Smooth muscle cell (in vitro differentiated cells): ENCODE measurements around the gene BMP6. TPM values are rescaled to one million over a fixed set of nuclear protein-coding genes. Genes with fewer than 3 reads are reported as not detected.
"Not testable (repeated sequence)": the region's sequence is repeated elsewhere in the genome, so short reads cannot be mapped to it uniquely, and the experiment has no call there.

Experiments used
- DNase-seq: peaks from one replicate; lab custom pipeline; 2025; ENCODE audit not compliant: unreplicated experiment; lab: John Stamatoyannopoulos, UW
- H2AFZ ChIP-seq: fragments of 200-600 bp; sonication (generic); 2 replicates; pipeline ENCODE4 v1.6.0; 2016; ENCODE audit warnings: antibody characterized with exemption, low read depth, mild to moderate bottlenecking
- H3F3A ChIP-seq: fragments of 200-600 bp; sonication (generic); 2 replicates; pipeline ENCODE4 v1.6.0; 2017; ENCODE audit warnings: antibody characterized with exemption, low read depth
- H3K27ac ChIP-seq: fragments of 200-600 bp; sonication (generic); 2 replicates; pipeline ENCODE4 v1.5.1; 2016; ENCODE audit warnings: low read depth, mild to moderate bottlenecking
- H3K27me3 ChIP-seq: fragments of 200-600 bp; sonication (generic); 2 replicates; pipeline ENCODE4 v1.6.1; 2016; ENCODE audit warnings: low read depth, mild to moderate bottlenecking
- H3K36me3 ChIP-seq: fragments of 200-600 bp; sonication (generic); 2 replicates; pipeline ENCODE4 v1.5.1; 2016; ENCODE audit warnings: low read depth
- H3K4me1 ChIP-seq: fragments of 200-600 bp; sonication (generic); 2 replicates; pipeline ENCODE4 v1.5.1; 2016; ENCODE audit warnings: low read depth
- H3K4me2 ChIP-seq: fragments of 200-600 bp; sonication (generic); 2 replicates; pipeline ENCODE4 v1.6.0; 2016; ENCODE audit warnings: mild to moderate bottlenecking
- H3K4me3 ChIP-seq: fragments of 200-600 bp; sonication (generic); 2 replicates; pipeline ENCODE4 v1.5.1; 2016; ENCODE audit warnings: mild to moderate bottlenecking
- H3K79me2 ChIP-seq: fragments of 200-600 bp; sonication (generic); 2 replicates; pipeline ENCODE4 v1.6.0; 2016; ENCODE audit warnings: low read depth, mild to moderate bottlenecking
- H3K9ac ChIP-seq: fragments of 200-600 bp; sonication (generic); 2 replicates; pipeline ENCODE4 v1.6.0; 2016; ENCODE audit warnings: low read depth
- H3K9me3 ChIP-seq: fragments of 200-600 bp; sonication (generic); replicated peaks from 2 replicates; pipeline ENCODE4 v1.5.1; 2016; ENCODE audit warnings: low read depth
- H4K20me1 ChIP-seq: fragments of 200-600 bp; sonication (generic); 2 replicates; pipeline ENCODE4 v1.6.0; 2016; ENCODE audit warnings: low read depth
- CTCF ChIP-seq: fragments of 200-600 bp; sonication (generic); IDR thresholded peaks from 2 replicates; pipeline ENCODE4 v1.5.1; 2017; ENCODE audit warnings: borderline replicate concordance, mild to moderate bottlenecking, antibody characterized with exemption; ENCODE audit not compliant: insufficient read depth, poor library complexity, severe bottlenecking
- WGBS: methylation state at CpG from one replicate; pipeline ENCODE4 v1.1.7; 2016; ENCODE audit warnings: low lambda C conversion rate; 5-methylcytosine and 5-hydroxymethylcytosine counted together
- polyA plus RNA-seq: library from polyadenylated mRNA; unstranded; fragments of >200 nt; fragmentation: Nextera tagmentation; extraction: Ambion mirVana; gene quantifications from 2 replicates; pipeline ENCODE4 v1.2.1, GENCODE V29; 2016
- total RNA-seq: library from RNA; depleted of rRNA; stranded (reverse); fragments of >200 nt; gene quantifications from 2 replicates; pipeline ENCODE4 v1.2.3, GENCODE V29; 2014

The BMP6 gene
- total and polyA plus RNA-seq, 2 experiments from 2014 or later, result 14.5 to 17.0 TPM

GRCh38 chr6:7887278-7887991 is 161.5 kb downstream of the BMP6 start:
- Histone ChIP-seq H2AFZ (no peak overlapping the region), H3K79me2 (no peaks in the 10 kb centered on the region), H3K9ac (no peak overlapping the region), H3K27ac (no peak overlapping the region), H3K4me2 (no peak overlapping the region), H4K20me1 (peaks cover 42% of the 10 kb centered on the region), H3K4me3 (no peak overlapping the region), H3K27me3 (no peaks in the 10 kb centered on the region), H3K4me1 (no peaks in the 10 kb centered on the region), H3K9me3 (no peaks in the 10 kb centered on the region), H3K36me3 (peaks cover 36% of the 10 kb centered on the region), H3F3A (peaks cover 7% of the 10 kb centered on the region)
- 95% methylated on average over 21 of the region's 21 CpGs for WGBS
- DNase-seq, result no peak
- TF ChIP-seq CTCF, result no peak

GRCh38 chr6:7888587-7889357 is 162.9 kb downstream of the BMP6 start:
- no peak for DNase-seq
- no peak for TF ChIP-seq CTCF
- Histone ChIP-seq H3K79me2 (no peaks in the 10 kb centered on the region), H2AFZ (no peak overlapping the region), H3K4me2 (no peak overlapping the region), H4K20me1 (peaks cover 42% of the 10 kb centered on the region), H3F3A (no peaks in the 10 kb centered on the region), H3K27ac (no peak overlapping the region), H3K4me3 (no peak overlapping the region), H3K4me1 (no peaks in the 10 kb centered on the region), H3K36me3 (peaks cover 29% of the 10 kb centered on the region), H3K9ac (no peak overlapping the region), H3K27me3 (no peaks in the 10 kb centered on the region), H3K9me3 (no peaks in the 10 kb centered on the region)
- WGBS, result 97% methylated on average over 25 of the region's 25 CpGs

- no peak overlapping the region for H3K4me2 ChIP-seq
- DNase-seq, result no peak
- H3K9me3 ChIP-seq, result no peaks in the 10 kb centered on the region
- no peaks in the 10 kb centered on the region for H3K4me1 ChIP-seq
- peaks cover 32% of the 10 kb centered on the region for H3K36me3 ChIP-seq
- TF ChIP-seq CTCF, result no peak
- no peaks in the 10 kb centered on the region for H3F3A ChIP-seq
- H3K9ac ChIP-seq, result no peak overlapping the region
- no peaks in the 10 kb centered on the region for H3K79me2 ChIP-seq
- no peak overlapping the region for H2AFZ ChIP-seq
- H3K4me3 ChIP-seq, result no peak overlapping the region
- peaks cover 51% of the 10 kb centered on the region for H4K20me1 ChIP-seq
- WGBS, result 94% methylated on average over 15 of the region's 15 CpGs
- H3K27me3 ChIP-seq, result no peaks in the 10 kb centered on the region
- no peak overlapping the region for H3K27ac ChIP-seq
Observed at GRCh38 chr6:7891078-7891872, 165.4 kb downstream of the BMP6 start.

- not testable (repeated sequence) for H3K9ac ChIP-seq, H2AFZ ChIP-seq, DNase-seq, H3K4me2 ChIP-seq, H3K27ac ChIP-seq, H3F3A ChIP-seq, H3K4me1 ChIP-seq, H3K27me3 ChIP-seq, H3K9me3 ChIP-seq, H3K4me3 ChIP-seq, H3K79me2 ChIP-seq
- 98% methylated on average over 4 of the region's 4 CpGs for WGBS
- peaks cover 32% of the 10 kb centered on the region for H3K36me3 ChIP-seq
- peaks cover 51% of the 10 kb centered on the region for H4K20me1 ChIP-seq
Observed at GRCh38 chr6:7892367-7892766, 166.5 kb downstream of the BMP6 start.
